Measurements from ENCODE around the gene SH3PXD2B. TPM values are rescaled to one million over a fixed set of nuclear protein-coding genes. Genes with fewer than 3 reads are reported as not detected.

Gene SH3PXD2B
- total RNA-seq = 1.3 TPM

DNA sequence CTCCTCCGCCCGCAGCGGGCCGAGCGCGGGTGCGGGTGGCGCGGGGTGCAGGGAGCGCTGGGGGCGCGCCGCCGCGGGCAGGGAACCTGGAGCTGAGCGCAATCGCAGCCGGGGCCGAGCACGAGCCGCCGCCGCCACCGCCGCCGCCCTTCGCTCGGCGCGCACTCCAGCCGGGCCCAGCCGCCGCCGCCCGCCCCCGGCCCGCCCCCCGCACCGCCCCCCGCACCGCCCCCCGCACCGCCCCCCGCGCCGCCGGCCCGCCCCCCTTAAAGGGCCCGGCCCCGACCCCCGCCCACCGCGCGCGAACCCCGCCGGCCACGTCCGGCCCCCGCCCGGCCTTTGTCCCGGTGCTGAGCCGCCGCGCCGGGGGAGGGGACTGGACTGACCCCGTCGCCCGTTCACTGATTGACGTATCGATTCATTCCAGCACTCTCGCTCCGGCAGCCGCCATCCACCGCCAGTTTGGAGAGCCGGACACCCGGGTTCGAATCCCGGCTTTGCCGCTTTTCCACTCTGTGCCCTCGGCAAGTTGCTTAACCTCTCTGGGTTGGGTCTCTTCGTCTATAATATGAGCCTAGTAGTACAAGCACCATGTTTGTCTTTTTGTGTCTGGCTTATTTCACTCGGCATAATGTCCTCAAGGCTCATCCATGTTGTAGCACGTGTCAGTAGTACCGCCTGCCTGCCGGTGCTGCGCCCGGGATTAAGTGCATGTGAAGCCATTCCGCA, at the start of gene SH3PXD2B:
TSS of gene SH3PXD2B (minus strand) at position 168 of the 729 bp plus-strand sequence. CDS start 173 bp downstream, outside the sequence.
- DNase-seq (ENCODE audit: low read depth in 2 of 3, low spot score in 2 of 3) = peak in 2 of 3 donors; percentile 44 to 45

GRCh38 chr5:172502969-172503368, 48.6 kb upstream of the SH3PXD2B start:
- DNase-seq (ENCODE audit: low read depth in 2 of 3, low spot score in 2 of 3) = no peak

- DNase-seq (ENCODE audit: low read depth in 2 of 3, low spot score in 2 of 3) = no peak
Measured at GRCh38 chr5:172502410-172502809, 48.1 kb upstream of the SH3PXD2B start.

DNA sequence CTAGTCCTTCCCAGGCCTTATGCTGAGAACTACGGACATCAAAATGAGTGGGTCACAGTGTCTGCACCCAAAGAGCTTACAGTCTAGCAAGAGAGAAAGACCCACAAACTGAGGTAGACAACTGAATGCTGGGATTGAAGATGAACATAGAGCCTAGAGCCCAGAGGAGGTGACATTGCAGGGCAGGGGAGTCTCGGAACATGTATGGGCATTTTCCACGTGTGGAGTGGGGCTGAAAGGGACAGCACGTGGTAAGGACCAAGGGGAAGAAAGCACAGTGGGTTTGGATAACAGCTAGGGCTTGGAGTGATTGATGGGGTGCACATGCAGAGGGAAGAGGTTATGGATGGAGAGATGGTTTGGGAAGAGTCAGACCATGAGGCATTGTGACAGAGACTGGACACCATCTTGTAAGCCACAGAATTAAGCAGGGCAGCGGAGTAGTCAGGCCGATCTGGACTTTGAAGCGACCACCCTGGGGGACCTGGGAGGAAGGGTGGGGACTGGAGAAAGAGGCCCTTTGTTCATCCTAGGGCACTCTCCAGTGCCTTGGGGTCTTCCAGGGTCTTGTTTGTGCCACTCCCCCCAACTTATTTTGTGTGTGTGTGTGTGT, 47.5 kb upstream of the SH3PXD2B start:
- no peak for DNase-seq (ENCODE audit: low read depth in 2 of 3, low spot score in 2 of 3)

GRCh38 chr5:172499287-172499686, 45.0 kb upstream of the SH3PXD2B start:
- DNase-seq (ENCODE audit: low read depth in 2 of 3, low spot score in 2 of 3) = no peak

GRCh38 chr5:172498431-172499129, 44.3 kb upstream of the SH3PXD2B start:
- no peak for DNase-seq (ENCODE audit: low read depth in 2 of 3, low spot score in 2 of 3)

DNA sequence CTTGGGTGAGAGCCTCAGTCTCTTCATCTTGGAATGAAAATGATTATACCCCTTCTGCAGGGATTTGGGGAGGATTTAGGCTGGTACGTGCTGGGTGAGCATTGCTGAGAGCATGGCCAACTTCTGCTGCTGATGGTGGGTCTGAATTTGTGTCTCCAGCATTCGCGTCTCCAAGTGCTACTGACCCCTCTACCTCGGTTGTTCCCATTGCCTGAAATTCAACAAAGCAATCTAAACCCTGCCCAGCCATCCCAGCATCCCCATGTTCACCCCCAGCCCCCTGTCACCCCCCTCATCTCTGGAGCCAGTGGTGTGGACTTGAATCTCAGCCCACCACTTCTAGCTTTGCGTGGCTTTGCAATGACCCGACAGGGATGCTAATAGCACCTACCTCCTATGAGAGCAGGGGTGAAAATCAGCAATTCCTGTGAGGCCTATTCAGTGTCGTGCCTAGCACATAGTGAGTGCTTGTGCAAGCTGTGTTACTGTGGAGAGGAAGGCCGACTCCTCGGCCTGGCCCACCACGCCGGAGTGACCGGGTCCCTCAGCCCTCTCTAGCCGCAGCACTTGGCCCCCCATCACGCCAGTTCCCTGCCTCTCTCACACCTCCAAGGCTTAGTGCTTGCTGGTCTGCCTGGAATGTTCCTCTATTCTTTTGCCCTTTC, 43.4 kb upstream of the SH3PXD2B start:
- DNase-seq (ENCODE audit: low read depth in 2 of 3, low spot score in 2 of 3) = no peak

GRCh38 chr5:172496671-172497371, 42.5 kb upstream of the SH3PXD2B start:
- DNase-seq (ENCODE audit: low read depth in 2 of 3, low spot score in 2 of 3) = no peak

GRCh38 chr5:172494630-172495505, 40.5 kb upstream of the SH3PXD2B start:
- DNase-seq (ENCODE audit: low read depth in 2 of 3, low spot score in 2 of 3) = no peak

DNA sequence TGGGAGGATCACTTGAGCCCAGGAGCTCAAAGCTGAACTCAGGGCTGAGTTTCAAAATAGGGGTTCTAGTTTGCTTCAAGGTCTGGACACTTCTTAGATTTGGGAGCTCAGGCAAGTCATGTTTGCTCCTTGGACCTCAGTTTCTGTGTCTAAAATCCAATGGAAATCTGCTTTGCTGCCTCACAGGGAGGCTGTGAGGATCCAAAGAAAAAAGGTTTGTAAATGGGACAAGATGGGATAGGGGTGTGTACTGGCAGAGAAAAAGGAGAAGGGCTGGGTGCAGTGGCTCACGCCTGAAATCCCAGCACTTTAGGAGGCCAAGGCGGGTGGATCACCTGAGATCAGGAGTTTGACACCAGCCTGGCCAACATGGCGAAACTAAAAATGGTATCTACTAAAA, 39.6 kb upstream of the SH3PXD2B start:
- DNase-seq (ENCODE audit: low read depth in 2 of 3, low spot score in 2 of 3) = no peak

- DNase-seq (ENCODE audit: low read depth in 2 of 3, low spot score in 2 of 3) = no peak
Measured at GRCh38 chr5:172493461-172493860, 39.1 kb upstream of the SH3PXD2B start.

- no peak for DNase-seq (ENCODE audit: low read depth in 2 of 3, low spot score in 2 of 3)
Measured at GRCh38 chr5:172493002-172493401, 38.7 kb upstream of the SH3PXD2B start.

DNA sequence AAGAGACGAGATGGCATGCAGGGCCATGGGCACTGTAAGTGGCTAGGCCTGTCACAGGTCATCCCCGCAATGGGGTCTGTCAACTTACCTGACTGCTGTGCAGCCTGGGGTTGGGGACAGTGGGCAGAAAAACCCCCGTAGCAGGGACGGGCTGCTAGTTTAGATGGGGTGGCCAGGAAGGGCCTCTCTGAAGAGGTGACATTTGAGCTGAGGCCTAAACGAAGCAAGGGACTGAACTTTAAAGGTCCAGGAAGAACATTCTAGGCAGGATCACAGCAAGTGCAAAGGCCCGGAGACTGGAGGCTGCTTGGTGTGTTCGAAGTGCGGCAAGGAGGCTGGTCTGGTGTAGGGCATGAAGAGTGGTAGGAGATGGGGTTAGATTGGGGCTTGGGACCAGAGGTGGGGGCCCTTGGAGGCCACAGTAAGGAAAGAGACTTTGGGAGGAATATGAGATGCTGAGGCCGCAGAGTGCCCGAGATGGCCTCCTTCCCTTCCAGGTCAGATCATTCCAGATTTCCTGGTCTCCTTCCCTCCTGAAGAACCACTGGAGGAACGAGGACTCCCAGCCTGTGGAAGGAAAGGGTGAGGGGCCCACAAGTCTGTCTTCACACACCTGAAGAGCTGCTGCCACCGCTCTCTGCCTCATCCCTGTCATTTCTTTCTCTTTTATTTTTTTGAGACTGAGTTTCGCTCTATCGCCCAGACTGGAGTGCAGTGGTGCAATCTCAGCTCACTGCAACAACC, 37.9 kb upstream of the SH3PXD2B start:
- DNase-seq (ENCODE audit: low read depth in 2 of 3, low spot score in 2 of 3) = no peak

DNA sequence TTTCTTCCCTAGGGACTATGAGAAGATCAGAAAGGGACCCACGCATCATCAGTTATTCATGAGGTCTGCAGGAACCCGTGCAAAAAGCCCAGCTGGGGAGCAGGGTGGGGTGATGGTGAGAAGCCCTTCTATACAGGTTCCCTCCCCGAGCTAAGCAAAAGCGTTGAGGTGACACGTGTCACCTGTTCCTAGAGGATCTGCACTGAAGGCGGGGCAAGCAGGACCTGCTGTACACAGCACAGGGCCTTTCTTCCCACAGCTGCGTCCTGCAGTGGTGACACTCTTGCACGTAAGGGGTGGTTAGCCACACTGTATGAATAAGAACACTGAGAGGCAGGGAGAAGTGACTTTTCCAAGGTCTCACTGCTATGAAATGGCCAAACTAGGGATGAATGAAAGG, 37.2 kb upstream of the SH3PXD2B start:
- no peak for DNase-seq (ENCODE audit: low read depth in 2 of 3, low spot score in 2 of 3)

GRCh38 chr5:172490514-172491461, 36.5 kb upstream of the SH3PXD2B start:
- DNase-seq (ENCODE audit: low read depth in 2 of 3, low spot score in 2 of 3) = no peak

- DNase-seq (ENCODE audit: low read depth in 2 of 3, low spot score in 2 of 3) = no peak
Measured at GRCh38 chr5:172488221-172488620, 33.9 kb upstream of the SH3PXD2B start.

DNA sequence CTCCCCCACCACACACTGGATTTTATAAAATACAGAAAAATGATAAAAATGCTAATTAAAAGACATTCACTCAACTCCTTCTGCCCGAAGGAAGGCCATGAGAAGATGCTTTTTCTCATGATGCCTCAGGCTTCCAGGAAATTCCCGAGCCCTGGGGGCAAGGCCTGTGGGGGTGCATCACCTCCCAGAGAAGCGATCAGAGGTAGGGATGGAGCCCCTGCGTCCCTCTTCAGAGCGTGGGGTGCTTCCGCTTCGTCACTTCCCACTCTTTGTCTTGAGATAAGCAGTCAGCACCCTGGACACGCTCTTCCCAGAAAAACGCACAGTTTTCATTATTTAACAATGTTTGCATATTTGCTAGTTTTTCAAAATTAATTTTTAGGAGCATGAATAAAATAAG, 33.3 kb upstream of the SH3PXD2B start:
- no peak for DNase-seq (ENCODE audit: low read depth in 2 of 3, low spot score in 2 of 3)

DNA sequence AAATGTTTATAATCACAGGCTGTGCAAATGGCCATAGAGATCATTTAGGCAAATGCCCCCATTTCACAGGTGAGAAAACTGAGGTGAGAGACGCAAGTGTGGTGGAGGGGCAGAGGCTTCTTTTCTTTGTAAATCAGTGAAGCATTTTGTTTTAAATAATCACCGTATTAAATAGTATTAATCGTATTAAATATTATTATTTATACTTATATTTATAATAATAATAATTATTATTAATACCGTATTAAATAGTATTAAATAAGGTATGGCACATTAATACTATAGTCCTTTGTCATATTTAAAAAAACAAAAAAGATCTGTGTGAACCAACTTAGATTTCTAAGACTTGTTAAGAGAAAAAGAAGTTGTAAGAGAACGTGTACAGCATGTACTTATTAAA, 32.6 kb upstream of the SH3PXD2B start:
- no peak for DNase-seq (ENCODE audit: low read depth in 2 of 3, low spot score in 2 of 3)

Data from hematopoietic multipotent progenitor cell (in vitro differentiated cells).